GM21737 (cell line): ENCODE measurements around the gene IRF9.
"Not testable (repeated sequence)": the region's sequence is repeated elsewhere in the genome, so short reads cannot be mapped to it uniquely, and the experiment has no call there.

Source experiments
- ATAC-seq: cut with Tn5 transposase; IDR thresholded peaks from one replicate; pipeline ENCODE4 v1.9.1; 2021; ENCODE audit warnings: mild to moderate bottlenecking, moderate library complexity; ENCODE audit not compliant: unreplicated experiment

IRF9 gene

GRCh38 chr14:24188251-24189058, 27.4 kb downstream of the IRF9 start, which contains the start of gene IPO4:
TSS of gene IPO4 (minus strand) at chr14:24188816. CDS start at chr14:24188787, 29 bp downstream.
- peak; percentile 79 for ATAC-seq

- ATAC-seq = no peak
Measured at GRCh38 chr14:24189059-24189375, 28.0 kb downstream of the IRF9 start.

GRCh38 chr14:24189460-24189859, 28.4 kb downstream of the IRF9 start:
- ATAC-seq = no peak

- ATAC-seq = no peak
Measured at GRCh38 chr14:24190416-24190815, 29.4 kb downstream of the IRF9 start.

- ATAC-seq = no peak
Measured at GRCh38 chr14:24192933-24193332, 31.9 kb downstream of the IRF9 start.

- no peak for ATAC-seq
Measured at GRCh38 chr14:24194186-24194872, 33.3 kb downstream of the IRF9 start.

- ATAC-seq = no peak
Measured at GRCh38 chr14:24194873-24195185, 33.8 kb downstream of the IRF9 start.

GRCh38 chr14:24195186-24196070, 34.4 kb downstream of the IRF9 start, which contains the start of gene TM9SF1:
TSS of gene TM9SF1 (minus strand) at chr14:24195441. CDS start at chr14:24195019, 422 bp downstream.
- ATAC-seq = peak; percentile 80

GRCh38 chr14:24196071-24197055, 35.3 kb downstream of the IRF9 start:
- ATAC-seq = no peak

GRCh38 chr14:24197056-24197450, 36.0 kb downstream of the IRF9 start:
- ATAC-seq = no peak

- ATAC-seq = no peak
Measured at GRCh38 chr14:24198814-24199524, 37.9 kb downstream of the IRF9 start.

- not testable (repeated sequence) for ATAC-seq
Measured at GRCh38 chr14:24202538-24202937, 41.5 kb downstream of the IRF9 start.

- ATAC-seq = not testable (repeated sequence)
Measured at GRCh38 chr14:24203249-24203886, 42.3 kb downstream of the IRF9 start.

- ATAC-seq = no peak
Measured at GRCh38 chr14:24204163-24205146, 43.4 kb downstream of the IRF9 start.

GRCh38 chr14:24206260-24207103, 45.4 kb downstream of the IRF9 start:
- no peak for ATAC-seq

GRCh38 chr14:24207104-24207551, 46.1 kb downstream of the IRF9 start:
- ATAC-seq = no peak

- no peak for ATAC-seq
Measured at GRCh38 chr14:24207625-24208024, 46.6 kb downstream of the IRF9 start.
